Erythroblast (primary cell): ENCODE results near the gene ATXN7.

Experiments used
- GATA1 ChIP-seq: IDR thresholded peaks from 2 replicates; pipeline ENCODE4 v1.6.1; 2011; ENCODE audit warnings: low read depth, mild to moderate bottlenecking, control low read depth, low read length, moderate library complexity
- POLR2A ChIP-seq: IDR thresholded peaks from 2 replicates; pipeline ENCODE4 v1.6.1; 2011; ENCODE audit warnings: mild to moderate bottlenecking, low read length

DNA sequence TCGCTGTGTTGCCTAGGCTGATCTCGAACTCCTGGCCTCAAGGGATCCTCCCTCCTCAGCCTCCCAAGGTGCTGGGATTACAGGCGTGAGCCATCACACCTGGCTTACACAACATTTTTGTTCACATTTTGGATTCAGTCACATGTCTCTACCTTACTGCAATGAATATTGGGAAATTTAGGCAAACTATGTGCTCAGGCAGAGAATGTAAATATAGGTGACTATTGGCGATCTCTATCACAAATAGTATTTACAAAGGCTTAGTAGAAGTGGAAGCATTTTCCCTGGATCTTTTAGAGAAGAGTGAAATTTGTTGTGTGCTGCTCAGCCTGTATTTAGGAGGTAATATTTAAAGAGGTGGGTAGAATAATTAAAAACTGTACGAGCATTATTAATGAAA, 27.9 kb downstream of the ATXN7 start:
- TF ChIP-seq POLR2A (no peak), GATA1 (no peak)
